HL-60 (cell line): ENCODE data around the gene FNDC3B.

ENCODE experiments used
- DNase-seq, 2 experiments: peaks; one replicate each; pipeline ENCODE4 v3.0.0-alpha.2; 2010 to 2020; ENCODE audit warnings: low read depth in 1 of 2, low spot score in 1 of 2
- H3K27ac ChIP-seq: fragments of 250-450 bp; sonication (Bioruptor Pico); replicated peaks from 2 replicates; pipeline ENCODE4 v1.5.1; 2020; ENCODE audit warnings: mild to moderate bottlenecking, moderate library complexity
- H3K27me3 ChIP-seq: fragments of 250-450 bp; sonication (Bioruptor Pico); 2 replicates; pipeline ENCODE4 v1.5.1; 2021; ENCODE audit warnings: mild to moderate bottlenecking, moderate library complexity; ENCODE audit not compliant: insufficient read depth, poor library complexity, severe bottlenecking
- H3K4me3 ChIP-seq: replicated peaks from 2 replicates; pipeline ENCODE4 v1.5.1; 2011; ENCODE audit warnings: mild to moderate bottlenecking, control low read depth, low read length; ENCODE audit not compliant: insufficient read depth
- CTCF ChIP-seq: IDR thresholded peaks from one replicate; pipeline ENCODE4 v1.5.1; 2011; ENCODE audit warnings: low read length, control low read depth, inconsistent platforms; ENCODE audit not compliant: insufficient read depth
- GABPA ChIP-seq: IDR thresholded peaks from 2 replicates; pipeline ENCODE4 v1.6.1; 2012; ENCODE audit warnings: low read depth
- POLR2AphosphoS5 ChIP-seq: IDR thresholded peaks from 2 replicates; pipeline ENCODE4 v1.6.1; 2012; ENCODE audit warnings: low read depth
- REST ChIP-seq: IDR thresholded peaks from 2 replicates; pipeline ENCODE4 v1.6.1; 2012; ENCODE audit warnings: low read depth; ENCODE audit not compliant: insufficient replicate concordance
- SPI1 ChIP-seq: IDR thresholded peaks from 2 replicates; pipeline ENCODE4 v1.6.1; 2012; ENCODE audit warnings: low read depth, mild to moderate bottlenecking, borderline replicate concordance

FNDC3B gene

GRCh38 chr3:172159376-172159775 lies 120.0 kb downstream of the FNDC3B start:
- no peak for DNase-seq
- H3K4me3 ChIP-seq = no peak overlapping the region
- no peak for TF ChIP-seq POLR2AphosphoS5
- TF ChIP-seq REST = no peak
- no peak for TF ChIP-seq CTCF
- TF ChIP-seq GABPA = no peak
- TF ChIP-seq SPI1 = no peak
- H3K27me3 ChIP-seq = no peaks in the 10 kb centered on the region
- H3K27ac ChIP-seq = 0 out of 2 replicates have a peak overlapping the region, but pooled peaks have one; percentile 17

- Histone ChIP-seq H3K27ac (no peak overlapping the region), H3K4me3 (no peak overlapping the region), H3K27me3 (no peaks in the 10 kb centered on the region)
- peak in 1 of 2 experiments; percentile 89 for DNase-seq
- TF ChIP-seq GABPA = no peak
- peak; percentile 46; the same call in 1 of the 2 replicates for TF ChIP-seq SPI1
These were observed 120.7 kb downstream of the FNDC3B start for GRCh38 chr3:172159962-172160538.

GRCh38 chr3:172161133-172161789 lies 121.9 kb downstream of the FNDC3B start:
- Histone ChIP-seq H3K27me3 (no peaks in the 10 kb centered on the region), H3K27ac (no peak overlapping the region), H3K4me3 (no peak overlapping the region)
- no peak for TF ChIP-seq SPI1
- TF ChIP-seq CTCF = no peak
- no peak for DNase-seq

GRCh38 chr3:172161959-172162358 lies 122.6 kb downstream of the FNDC3B start:
- TF ChIP-seq GABPA (no peak), SPI1 (no peak), POLR2AphosphoS5 (no peak), REST (no peak), CTCF (no peak)
- no peak overlapping the region for H3K4me3 ChIP-seq
- H3K27me3 ChIP-seq = no peaks in the 10 kb centered on the region
- DNase-seq = no peak
- no peak overlapping the region for H3K27ac ChIP-seq
